AG08396 (cell line): Measurements from ENCODE around the gene OSBPL10.

Experiments
- DNase-seq: peaks from one replicate; pipeline ENCODE4 v3.0.0; 2012; ENCODE audit warnings: low spot score, mixed read lengths

Gene OSBPL10

GRCh38 chr3:31613654-31614053 is 367.4 kb downstream of the OSBPL10 start:
- DNase-seq: no peak

- DNase-seq: no peak
Measured at GRCh38 chr3:31613177-31613576, 367.9 kb downstream of the OSBPL10 start.
